ENCODE data around the gene MSANTD1. TPM values are rescaled to one million over a fixed set of nuclear protein-coding genes. Genes with fewer than 3 reads are reported as not detected.

The MSANTD1 gene
- total RNA-seq, 1 donor from 2014 or later, result 1.7 TPM

GRCh38 chr4:3263053-3263875 is 14.3 kb downstream of the MSANTD1 start:
- peak; percentile 28 for DNase-seq (ENCODE audit: low spot score)

DNA sequence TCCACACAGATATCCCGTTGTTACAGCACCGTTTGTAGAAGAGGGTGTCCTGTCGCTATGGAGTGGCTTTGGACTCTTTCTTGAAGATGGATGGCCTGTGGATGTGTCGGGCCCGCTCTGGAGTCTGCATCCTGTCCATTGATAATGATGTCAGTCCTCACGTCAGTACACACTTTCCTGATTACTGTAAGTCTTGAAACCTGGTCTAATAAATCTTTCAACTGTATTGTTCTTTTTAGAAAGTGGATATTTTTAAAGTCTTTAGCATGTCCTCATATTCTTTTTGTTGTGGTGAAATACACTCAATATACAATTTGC is 14.9 kb downstream of the MSANTD1 start:
- DNase-seq (ENCODE audit: low spot score), result no peak

GRCh38 chr4:3266076-3266475 is 17.1 kb downstream of the MSANTD1 start:
- DNase-seq (ENCODE audit: low spot score), result peak; percentile 25

GRCh38 chr4:3267576-3268394 is 18.8 kb downstream of the MSANTD1 start:
- DNase-seq (ENCODE audit: low spot score), result peak; percentile 30

- peak; percentile 38 for DNase-seq (ENCODE audit: low spot score)
Observed at GRCh38 chr4:3268395-3269104, 19.6 kb downstream of the MSANTD1 start.

GRCh38 chr4:3269105-3269927 is 20.4 kb downstream of the MSANTD1 start:
- DNase-seq (ENCODE audit: low spot score), result peak; percentile 40

- peak; percentile 40 for DNase-seq (ENCODE audit: low spot score)
Observed at GRCh38 chr4:3269991-3270611, 21.1 kb downstream of the MSANTD1 start.

DNA sequence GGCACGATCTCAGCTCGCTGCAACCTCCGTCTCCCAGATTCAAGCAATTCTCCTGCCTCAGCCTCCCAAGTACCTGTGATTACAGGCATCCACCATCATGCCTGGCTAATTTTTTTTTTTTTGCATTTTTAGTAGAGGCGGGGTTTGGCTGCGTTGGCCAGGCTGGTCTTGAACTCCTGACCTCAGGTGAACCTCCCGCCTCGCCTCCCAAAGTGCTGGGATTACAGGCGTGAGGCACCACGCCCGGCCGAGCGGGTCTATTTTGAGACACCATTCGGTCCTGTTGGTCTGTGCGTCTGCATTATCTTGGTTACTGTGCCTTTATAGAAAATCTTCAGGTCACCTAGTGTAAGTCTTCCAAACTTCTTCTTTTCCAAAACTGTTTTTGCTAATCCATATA is 22.2 kb downstream of the MSANTD1 start:
- DNase-seq (ENCODE audit: low spot score), result no peak

GRCh38 chr4:3276986-3277385 is 28.0 kb downstream of the MSANTD1 start:
- no peak for DNase-seq (ENCODE audit: low spot score)

GRCh38 chr4:3280466-3280865 is 31.5 kb downstream of the MSANTD1 start:
- no peak for DNase-seq (ENCODE audit: low spot score)

- DNase-seq (ENCODE audit: low spot score), result no peak
Observed at GRCh38 chr4:3283483-3283882, 34.5 kb downstream of the MSANTD1 start.

GRCh38 chr4:3283916-3284315 is 35.0 kb downstream of the MSANTD1 start:
- peak; percentile 31 for DNase-seq (ENCODE audit: low spot score)

DNA sequence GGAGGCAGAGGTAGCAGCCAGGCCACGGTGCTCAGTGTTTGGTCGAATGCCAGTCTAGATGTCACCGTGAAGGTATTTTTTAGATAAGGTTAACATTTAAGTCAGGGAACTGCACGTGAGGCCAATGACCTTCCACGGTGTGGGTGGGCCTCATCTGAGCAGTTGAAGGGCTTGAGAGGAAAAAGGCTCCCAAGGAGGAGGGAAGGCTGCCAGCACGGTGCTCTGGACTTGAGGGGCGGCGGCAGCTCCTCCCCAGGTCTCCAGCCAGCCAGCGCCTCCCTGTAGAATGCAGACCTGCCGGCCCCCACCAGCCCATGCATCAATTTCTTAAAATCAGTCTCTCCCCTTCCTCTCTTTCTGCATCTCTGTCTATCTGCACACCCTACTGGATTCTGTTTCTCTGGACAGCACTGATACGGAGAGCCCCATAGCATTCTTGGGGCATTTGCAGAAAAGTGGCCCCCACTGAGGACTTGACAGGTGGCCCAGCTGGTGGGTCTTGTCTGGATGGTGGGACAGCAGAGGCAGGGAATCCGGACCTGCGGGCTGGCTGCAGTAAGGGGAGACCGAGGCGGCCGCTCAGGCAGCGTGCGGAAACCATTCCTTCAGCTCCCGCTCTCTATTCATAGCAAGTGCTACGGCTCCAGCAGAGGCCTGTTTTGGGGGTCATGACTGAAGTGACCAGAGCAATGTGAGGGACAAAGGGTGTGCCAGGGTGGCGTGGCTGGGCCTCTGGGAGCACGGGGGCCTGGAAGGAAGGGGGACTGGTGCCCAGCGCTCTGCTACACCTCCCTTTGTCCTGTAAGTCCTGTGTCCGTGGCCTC is 36.0 kb downstream of the MSANTD1 start:
- DNase-seq (ENCODE audit: low spot score), result no peak

DNA sequence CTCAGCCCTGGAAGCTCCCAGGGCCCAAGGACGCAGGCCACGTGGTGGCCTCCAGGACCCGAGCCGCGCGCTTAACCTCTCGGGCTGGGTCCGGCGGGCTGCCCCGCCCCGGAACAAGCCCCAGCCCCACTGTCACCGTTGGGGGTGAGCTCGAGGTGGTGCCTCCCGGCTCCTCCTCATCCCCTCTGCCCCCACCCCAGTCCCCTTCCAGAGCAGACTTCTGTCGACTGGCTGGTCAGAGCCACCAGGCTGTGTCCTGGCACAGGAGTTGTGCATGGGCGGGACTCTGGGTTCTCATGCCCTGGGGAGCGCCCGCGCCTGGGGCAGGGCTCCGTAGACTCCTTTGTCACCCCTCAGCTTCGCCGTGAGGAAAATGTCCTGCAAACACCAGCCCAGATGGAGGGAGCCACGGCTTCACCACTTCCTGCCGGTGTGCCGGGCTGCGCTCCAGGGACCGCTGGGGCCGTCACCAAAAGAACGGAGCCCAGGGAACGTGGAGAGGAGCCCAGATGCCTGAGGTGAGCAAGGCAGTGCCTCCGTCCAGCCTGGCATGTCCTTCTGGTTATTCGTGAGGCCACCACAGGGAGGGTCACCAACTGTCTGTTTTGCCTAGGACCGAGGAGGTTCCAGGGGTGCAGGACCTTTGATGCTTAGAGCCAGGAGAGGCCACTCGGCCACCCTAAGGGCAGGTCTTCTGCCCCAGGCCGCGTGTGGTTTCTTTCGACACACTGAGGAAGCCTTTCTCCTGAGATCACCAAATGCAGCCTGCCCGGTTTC is 36.8 kb downstream of the MSANTD1 start:
- DNase-seq (ENCODE audit: low spot score), result peak; percentile 40

GRCh38 chr4:3286335-3287175 is 37.6 kb downstream of the MSANTD1 start:
- peak; percentile 44 for DNase-seq (ENCODE audit: low spot score)

GRCh38 chr4:3287271-3287971 is 38.5 kb downstream of the MSANTD1 start:
- no peak for DNase-seq (ENCODE audit: low spot score)

DNA sequence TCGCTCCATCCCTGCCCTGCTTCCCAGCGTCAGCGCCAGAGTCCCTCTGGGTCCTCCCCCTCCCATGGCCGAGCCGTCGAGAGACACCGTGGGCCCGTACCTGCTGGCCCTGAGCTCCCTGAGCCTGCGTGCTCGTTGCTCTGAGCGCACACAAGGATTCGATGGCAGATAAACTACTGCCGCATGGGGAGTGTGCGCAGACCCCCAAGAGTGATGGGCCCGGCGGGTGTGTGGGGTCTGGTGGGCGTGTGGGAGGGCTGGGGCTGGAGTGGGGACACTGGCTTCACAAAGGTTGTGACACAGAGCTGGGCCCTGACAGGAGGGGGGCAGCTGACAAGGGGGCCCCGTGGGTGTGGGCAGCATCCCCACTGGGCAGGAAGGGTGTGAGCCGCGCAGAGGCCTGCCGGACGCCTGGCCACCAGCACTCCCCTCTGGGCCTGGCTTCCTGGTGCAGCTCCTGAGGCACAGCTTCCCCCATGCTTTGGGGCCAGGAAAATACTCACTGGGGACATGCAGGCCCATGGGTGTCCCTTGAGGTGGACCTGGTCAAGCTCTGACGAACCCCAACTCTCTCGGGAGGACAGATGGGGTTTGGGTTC is 39.1 kb downstream of the MSANTD1 start:
- DNase-seq (ENCODE audit: low spot score), result peak; percentile 41

Measured in ureter (tissue), 1 donor.